ENCODE measurements around the gene FTO.

The FTO gene

GRCh38 chr16:54129810-54130209, 425.9 kb downstream of the FTO start:
- DNase-seq (ENCODE audit: low spot score), result no peak

DNA sequence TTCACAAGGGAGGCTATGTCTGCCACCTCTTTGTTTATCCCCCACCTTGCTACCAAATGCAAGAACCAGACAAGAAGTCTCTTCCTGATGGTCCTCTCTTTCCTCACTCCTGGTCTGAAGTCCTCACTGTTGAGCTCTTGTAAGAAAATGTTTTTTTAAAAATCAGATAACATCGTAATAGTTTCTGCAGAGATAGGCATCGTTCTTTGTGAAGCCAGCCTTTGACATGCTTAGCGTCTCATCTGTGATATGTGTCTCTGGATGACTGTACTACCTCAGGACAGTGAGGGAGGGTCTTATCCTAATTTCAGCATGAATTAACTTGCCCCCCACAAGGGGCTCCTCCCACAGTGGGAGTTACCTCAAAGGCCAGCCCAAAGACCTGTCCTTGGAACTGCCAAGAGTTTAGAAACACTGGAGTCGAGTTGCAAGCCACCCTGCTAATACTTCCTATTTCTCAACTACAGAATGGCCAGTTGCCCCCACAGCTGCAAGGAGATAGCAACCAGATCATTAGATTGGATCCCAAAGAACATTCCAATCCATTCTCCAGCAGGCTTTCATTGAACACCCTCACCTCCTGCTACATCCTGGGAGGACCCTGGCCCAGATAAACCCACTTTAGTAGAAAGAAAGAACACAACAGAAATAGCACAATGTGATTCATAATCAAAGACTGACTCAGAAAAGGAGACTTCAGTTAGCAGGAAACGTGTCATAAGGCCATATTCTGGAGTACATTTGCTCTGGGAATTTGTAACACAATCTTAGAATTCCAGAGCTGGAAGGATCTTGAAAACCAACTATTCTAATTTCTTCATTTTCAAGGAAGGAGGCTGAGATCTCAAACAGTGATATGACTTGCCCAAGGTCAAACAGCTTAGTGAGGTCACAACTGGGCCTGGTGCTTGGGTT, 431.7 kb downstream of the FTO start:
- DNase-seq (ENCODE audit: low spot score), result no peak

DNA sequence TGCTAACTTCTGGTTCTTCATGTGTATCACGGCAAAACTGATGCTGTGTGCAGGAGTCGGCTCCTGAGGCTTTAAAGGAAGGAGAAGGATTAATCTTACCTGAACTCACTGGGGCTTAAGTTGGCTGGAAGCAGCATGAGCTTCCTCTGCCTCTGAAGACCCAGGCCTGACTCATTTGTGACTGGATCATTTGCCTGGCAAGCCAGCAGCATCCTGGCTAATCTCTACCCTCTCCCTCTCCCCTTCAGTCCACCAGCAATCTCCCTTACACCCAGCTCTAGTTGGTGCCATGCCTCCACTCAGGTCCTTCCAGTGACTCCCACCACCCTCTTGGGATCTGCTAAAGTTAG, 432.3 kb downstream of the FTO start:
- DNase-seq (ENCODE audit: low spot score), result no peak

DNA sequence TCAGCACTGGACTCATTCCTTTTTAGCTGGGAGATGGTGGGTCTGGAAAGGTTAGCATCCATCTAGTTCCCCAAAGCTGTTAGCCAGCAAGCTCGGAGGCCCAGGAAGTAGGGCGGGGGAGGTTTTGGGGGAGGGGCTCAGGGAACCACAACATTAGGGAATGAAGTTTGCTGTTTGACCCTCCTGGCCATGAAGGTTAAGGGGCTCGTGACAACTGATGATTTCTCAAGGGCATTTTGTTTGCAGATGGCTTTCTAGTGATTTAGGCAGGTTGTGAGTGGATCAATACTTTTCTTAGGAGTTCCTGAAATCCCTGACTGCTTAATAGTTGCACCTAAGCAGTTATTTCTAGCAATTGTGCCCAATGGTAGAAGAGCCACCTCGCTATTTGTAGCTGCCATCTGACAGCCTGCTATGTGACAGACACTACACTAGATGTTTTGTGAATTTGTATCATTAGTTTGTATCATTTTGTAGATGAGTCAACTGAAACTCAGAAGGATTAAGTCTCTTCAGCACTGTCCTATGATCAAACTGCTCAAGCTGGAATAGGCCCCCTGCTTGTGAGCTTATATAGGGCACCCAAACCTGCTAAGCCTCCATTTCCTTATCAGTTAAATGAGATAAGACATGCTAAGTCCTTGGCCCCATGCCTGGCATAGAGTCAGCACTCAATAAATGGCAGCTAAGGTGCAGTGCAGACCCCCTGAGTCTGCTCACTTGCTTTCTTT, 436.3 kb downstream of the FTO start:
- no peak for DNase-seq (ENCODE audit: low spot score)

DNA sequence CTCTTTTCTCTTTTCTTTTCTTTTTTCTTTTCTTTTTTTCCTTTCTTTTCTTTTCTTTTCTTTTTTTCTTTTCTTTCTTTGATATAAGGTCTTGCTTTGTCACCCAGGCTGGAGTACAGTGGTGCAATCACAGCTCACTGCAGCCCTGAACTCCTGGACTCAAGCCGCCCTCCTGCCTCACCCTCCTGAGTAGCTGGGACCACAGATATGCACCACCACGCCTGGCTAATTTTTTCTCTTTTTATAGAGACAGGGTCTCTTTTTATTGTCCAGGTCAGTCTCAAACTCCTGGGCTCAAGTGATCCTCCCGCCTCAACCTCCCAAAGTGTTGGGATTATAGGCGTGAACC, 436.8 kb downstream of the FTO start:
- DNase-seq (ENCODE audit: low spot score), result no peak

- no peak for DNase-seq (ENCODE audit: low spot score)
These were observed 438.8 kb downstream of the FTO start for GRCh38 chr16:54142787-54143186.

DNA sequence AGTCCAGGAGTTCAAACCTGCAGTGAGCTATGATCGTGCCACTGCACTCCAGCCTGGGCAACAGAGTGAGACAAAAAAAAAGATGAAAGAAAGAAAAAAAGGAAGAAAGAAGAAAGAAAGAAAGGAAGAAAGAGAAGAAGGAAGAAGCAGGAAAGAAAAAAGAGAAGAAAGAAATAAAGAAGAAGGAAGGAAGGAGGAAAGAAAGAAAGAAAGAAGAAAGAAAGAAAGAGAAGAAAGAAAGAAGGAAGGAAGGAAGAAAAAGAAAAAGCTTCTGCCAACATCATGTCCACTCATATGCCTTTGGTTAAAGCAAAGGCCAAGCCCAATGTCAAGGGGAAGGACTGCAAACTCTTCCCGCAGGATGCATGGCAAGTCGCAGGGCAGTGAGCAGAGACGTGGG, 439.5 kb downstream of the FTO start:
- no peak for DNase-seq (ENCODE audit: low spot score)

- no peak for DNase-seq (ENCODE audit: low spot score)
These were observed 440.1 kb downstream of the FTO start for GRCh38 chr16:54143934-54144571.

DNA sequence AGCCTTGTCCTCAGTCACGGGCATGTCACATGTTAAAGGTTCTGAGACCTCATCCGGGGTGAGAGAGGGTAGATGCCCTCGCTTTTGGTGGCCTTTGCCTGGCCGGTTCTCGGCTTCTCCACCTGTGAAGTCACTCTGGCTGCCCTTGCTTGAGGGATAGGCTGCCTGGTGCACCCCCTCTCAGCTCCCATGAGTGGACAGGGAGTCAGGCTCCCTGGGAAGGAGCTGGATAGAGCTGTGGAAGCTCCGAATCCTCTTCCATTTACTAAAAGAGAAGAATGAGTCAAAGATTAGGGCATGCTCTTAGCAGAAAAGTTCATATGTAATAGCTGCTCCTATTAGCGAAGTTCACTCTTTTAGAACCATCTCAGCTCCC, 440.6 kb downstream of the FTO start:
- DNase-seq (ENCODE audit: low spot score), result no peak

- DNase-seq (ENCODE audit: low spot score), result no peak
These were observed 441.9 kb downstream of the FTO start for GRCh38 chr16:54145881-54146280.

- DNase-seq (ENCODE audit: low spot score), result no peak
These were observed 445.0 kb downstream of the FTO start for GRCh38 chr16:54148974-54149373.

- no peak for DNase-seq (ENCODE audit: low spot score)
These were observed 446.9 kb downstream of the FTO start for GRCh38 chr16:54150861-54151260.

GRCh38 chr16:54152362-54153239, 448.6 kb downstream of the FTO start:
- DNase-seq (ENCODE audit: low spot score), result no peak

GRCh38 chr16:54153240-54153934, 449.4 kb downstream of the FTO start:
- DNase-seq (ENCODE audit: low spot score), result no peak

DNA sequence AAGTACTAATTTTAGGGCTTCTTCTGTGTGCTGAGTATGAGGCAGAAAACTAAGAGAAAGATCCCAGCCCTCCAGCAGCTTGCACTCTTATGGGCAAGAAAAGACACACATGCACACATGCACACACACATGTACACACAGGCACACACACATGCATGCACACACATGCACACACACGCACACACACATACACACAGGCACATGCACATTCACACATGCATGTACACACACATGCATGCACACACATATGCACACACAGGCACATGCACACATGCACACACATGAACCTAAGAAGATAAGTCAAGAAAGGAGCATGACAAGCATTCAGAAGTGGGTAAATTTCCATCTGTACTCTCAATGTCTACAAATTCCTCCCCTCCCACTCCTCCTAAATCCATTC, 452.4 kb downstream of the FTO start:
- DNase-seq (ENCODE audit: low spot score), result no peak

DNA sequence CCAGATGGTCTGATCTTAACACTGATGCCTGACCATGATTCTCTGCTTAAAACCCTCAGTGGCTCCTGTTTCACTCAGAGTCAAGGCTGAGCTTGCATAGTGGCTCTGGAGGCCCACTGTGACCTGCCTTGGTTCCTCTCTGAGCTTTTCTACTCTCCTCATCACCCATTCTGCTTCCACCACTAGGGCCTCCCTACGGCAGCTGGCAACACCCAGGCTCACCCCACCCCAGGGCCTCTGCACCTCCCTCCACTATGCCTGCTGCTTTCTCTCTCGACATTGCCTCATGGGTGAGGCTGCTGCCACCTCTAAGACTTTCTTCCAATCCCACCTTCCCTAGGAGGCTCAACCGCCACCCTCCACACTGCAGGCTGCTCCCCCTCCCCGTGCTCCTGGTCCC, 455.0 kb downstream of the FTO start:
- peak; percentile 26 for DNase-seq (ENCODE audit: low spot score)

- no peak for DNase-seq (ENCODE audit: low spot score)
These were observed 455.6 kb downstream of the FTO start for GRCh38 chr16:54159490-54160080.

DNA sequence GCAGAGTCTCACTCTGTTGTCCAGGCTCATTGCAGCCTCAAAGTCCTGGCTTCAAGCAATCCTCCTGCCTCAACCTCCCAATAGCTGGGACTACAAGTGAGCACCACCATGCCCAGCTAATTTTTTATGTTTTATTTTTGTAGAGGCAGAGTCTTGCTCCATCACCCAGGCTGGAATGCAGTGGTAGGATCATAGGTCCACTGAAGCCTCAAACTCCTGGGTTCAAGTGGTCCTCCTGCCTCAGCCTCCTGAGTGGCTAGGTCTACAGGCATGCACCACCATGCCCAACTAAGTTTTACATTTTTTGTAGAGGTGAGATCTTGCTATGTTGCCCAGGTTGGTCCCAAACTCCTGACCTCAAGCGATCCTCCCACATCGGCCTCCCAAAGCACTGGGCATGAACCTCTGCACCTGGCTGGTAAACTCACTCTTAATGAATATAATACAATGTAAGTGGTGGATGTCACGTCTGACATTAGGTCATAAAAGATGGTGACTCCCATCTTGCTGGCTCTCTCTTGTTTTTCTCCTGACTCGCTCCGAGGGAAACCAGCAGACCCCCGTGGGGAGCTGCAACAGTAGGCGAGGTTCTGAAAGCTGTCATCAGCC, 456.4 kb downstream of the FTO start:
- DNase-seq (ENCODE audit: low spot score), result peak; percentile 12

- DNase-seq (ENCODE audit: low spot score), result peak; percentile 5
These were observed 457.3 kb downstream of the FTO start for GRCh38 chr16:54160939-54161897.
